Measurements from ENCODE around the gene KRTAP10-8. TPM values are rescaled to one million over a fixed set of nuclear protein-coding genes. Genes with fewer than 3 reads are reported as not detected.

Gene KRTAP10-8
- total RNA-seq, 1 experiment from 2014 or later = not detected

DNA sequence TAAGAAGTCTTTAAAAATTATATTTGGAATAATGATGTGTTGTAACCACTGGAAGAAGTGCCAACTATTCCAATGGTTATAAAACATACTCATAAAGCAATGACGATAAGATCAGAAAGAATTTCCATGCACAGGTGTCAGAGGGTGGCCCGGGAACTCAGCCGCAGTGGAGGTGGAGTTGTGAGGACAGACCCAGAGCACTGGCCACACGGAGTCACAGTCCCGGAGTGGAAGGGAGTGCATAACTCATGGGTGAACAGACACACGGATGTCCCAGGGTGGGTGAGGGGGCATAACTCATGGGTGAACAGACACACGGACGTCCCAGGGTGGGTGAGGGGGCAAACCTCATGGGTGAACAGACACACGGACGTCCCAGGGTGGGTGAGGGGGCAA is 35.9 kb upstream of the KRTAP10-8 start:
- Histone ChIP-seq H3F3A (ENCODE audit: low read length, unreplicated experiment) (no peaks in the 10 kb centered on the region), H3K36me3 (ENCODE audit: low read depth, low read length) (no peaks in the 10 kb centered on the region), H3K4me2 (ENCODE audit: low read length) (no peak overlapping the region), H3K27ac (ENCODE audit: low read length) (no peak overlapping the region), H3K9me3 (ENCODE audit: low read length) (peaks cover 2% of the 10 kb centered on the region; the same call in 1 of the 2 replicates), H3K4me3 (ENCODE audit: low read length) (no peak overlapping the region), H3K9me2 (replicated peaks; ENCODE audit: low read length) (no peaks in the 10 kb centered on the region), H3K79me2 (ENCODE audit: low read length) (no peaks in the 10 kb centered on the region), H3K9ac (ENCODE audit: low read length) (no peak overlapping the region), H2AFZ (ENCODE audit: low read length) (no peak overlapping the region), H4K20me1 (ENCODE audit: low read length) (no peaks in the 10 kb centered on the region), H3K27me3 (ENCODE audit: low read length) (no peaks in the 10 kb centered on the region), H3K4me1 (ENCODE audit: insufficient read depth, low read length) (peaks cover 13% of the 10 kb centered on the region)
- TF ChIP-seq, protein P1, sequence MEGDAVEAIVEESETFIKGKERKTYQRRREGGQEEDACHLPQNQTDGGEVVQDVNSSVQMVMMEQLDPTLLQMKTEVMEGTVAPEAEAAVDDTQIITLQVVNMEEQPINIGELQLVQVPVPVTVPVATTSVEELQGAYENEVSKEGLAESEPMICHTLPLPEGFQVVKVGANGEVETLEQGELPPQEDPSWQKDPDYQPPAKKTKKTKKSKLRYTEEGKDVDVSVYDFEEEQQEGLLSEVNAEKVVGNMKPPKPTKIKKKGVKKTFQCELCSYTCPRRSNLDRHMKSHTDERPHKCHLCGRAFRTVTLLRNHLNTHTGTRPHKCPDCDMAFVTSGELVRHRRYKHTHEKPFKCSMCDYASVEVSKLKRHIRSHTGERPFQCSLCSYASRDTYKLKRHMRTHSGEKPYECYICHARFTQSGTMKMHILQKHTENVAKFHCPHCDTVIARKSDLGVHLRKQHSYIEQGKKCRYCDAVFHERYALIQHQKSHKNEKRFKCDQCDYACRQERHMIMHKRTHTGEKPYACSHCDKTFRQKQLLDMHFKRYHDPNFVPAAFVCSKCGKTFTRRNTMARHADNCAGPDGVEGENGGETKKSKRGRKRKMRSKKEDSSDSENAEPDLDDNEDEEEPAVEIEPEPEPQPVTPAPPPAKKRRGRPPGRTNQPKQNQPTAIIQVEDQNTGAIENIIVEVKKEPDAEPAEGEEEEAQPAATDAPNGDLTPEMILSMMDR (conservative IDR thresholded peaks at IDR 0.05; ENCODE audit: low read depth, low read length) = no peak
- no peak for TF ChIP-seq EZH2 (IDR thresholded peaks at IDR 0.05; ENCODE audit: low read length, unreplicated experiment)
- no peak for TF ChIP-seq EZH2phosphoT487 (IDR thresholded peaks at IDR 0.05; ENCODE audit: borderline replicate concordance, low read length)
- ChIA-PET CTCF (no interaction called here), POLR2A (ENCODE audit: unreplicated experiment) (no interaction called here)
- ATAC-seq = no peak
- intact Hi-C loops (cut with micrococcal nuclease) = no loop called here
- DNase-seq = no peak
- no TSS peak for BruUV-seq (replicated peaks)

DNA sequence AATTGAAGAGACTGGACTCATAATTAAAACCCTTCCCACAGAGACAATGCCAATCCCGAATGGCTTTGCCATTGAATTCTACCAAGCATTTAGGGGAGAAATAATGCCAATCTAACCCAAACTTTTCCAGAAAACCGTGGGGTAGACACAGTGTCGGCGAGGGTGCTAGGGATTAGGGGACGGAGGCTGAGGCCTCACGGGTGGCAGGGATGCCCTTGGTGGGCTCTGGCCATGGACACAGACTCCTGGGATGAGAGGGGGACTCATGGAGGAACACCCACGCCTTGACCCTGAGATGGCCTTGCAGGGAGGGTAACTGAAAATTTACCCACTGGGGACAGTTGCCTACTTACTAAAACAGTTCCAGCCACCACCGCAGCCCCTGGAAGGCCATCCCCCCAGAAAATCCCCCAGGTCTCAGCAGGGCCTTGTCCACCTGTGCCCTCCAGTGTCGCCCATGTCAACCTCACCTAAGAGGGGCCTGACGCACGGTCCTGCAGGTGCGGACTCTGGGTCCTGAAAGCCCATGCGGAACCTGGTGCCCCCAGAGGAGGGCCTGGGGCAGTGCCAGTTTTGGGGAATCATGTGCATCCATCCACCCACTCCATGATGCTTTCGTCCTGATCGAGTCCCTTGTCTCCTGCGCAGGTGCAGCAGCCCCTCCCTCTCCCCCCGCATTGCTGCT is 33.4 kb upstream of the KRTAP10-8 start:
- Histone ChIP-seq H3K4me1 (ENCODE audit: insufficient read depth, low read length) (peaks cover 8% of the 10 kb centered on the region; the same call in 1 of the 2 replicates), H3K9ac (ENCODE audit: low read length) (no peak overlapping the region), H3K9me3 (ENCODE audit: low read length) (0 out of 2 replicates have a peak, but pooled peaks cover 5% of the 10 kb centered on the region), H2AFZ (ENCODE audit: low read length) (no peak overlapping the region), H3K36me3 (ENCODE audit: low read depth, low read length) (no peaks in the 10 kb centered on the region), H4K20me1 (ENCODE audit: low read length) (no peaks in the 10 kb centered on the region), H3K27me3 (ENCODE audit: low read length) (no peaks in the 10 kb centered on the region), H3K79me2 (ENCODE audit: low read length) (no peaks in the 10 kb centered on the region), H3K4me3 (ENCODE audit: low read length) (no peak overlapping the region), H3K27ac (ENCODE audit: low read length) (no peak overlapping the region), H3K9me2 (replicated peaks; ENCODE audit: low read length) (no peaks in the 10 kb centered on the region), H3F3A (ENCODE audit: low read length, unreplicated experiment) (no peaks in the 10 kb centered on the region), H3K4me2 (ENCODE audit: low read length) (no peak overlapping the region)
- BruUV-seq (replicated peaks) = no TSS peak
- ATAC-seq (no peak), DNase-seq (no peak)
- ChIA-PET POLR2A (ENCODE audit: unreplicated experiment) (no interaction called here), CTCF (no interaction called here)
- intact Hi-C loops (cut with micrococcal nuclease) = no loop called here
- TF ChIP-seq EZH2 (IDR thresholded peaks at IDR 0.05; ENCODE audit: low read length, unreplicated experiment) = no peak
- TF ChIP-seq EZH2phosphoT487 (IDR thresholded peaks at IDR 0.05; ENCODE audit: borderline replicate concordance, low read length) = no peak
- TF ChIP-seq, protein P1 (conservative IDR thresholded peaks at IDR 0.05; ENCODE audit: low read depth, low read length) = no peak
